Astrocyte (in vitro differentiated cells and primary cell): Measurements from ENCODE around the gene IL34. TPM values are rescaled to one million over a fixed set of nuclear protein-coding genes. Genes with fewer than 3 reads are reported as not detected.
"Not testable (repeated sequence)": the region's sequence is repeated elsewhere in the genome, so short reads cannot be mapped to it uniquely, and the experiment has no call there.

ENCODE experiments used
- DNase-seq: peaks from one replicate; pipeline ENCODE4 v3.0.0-alpha.2; 2010; ENCODE audit warnings: low read depth
- FAIRE-seq: peaks from 2 replicates; lab custom pipeline; 2011; peaks lifted over from hg19 to GRCh38; lab: Jason Lieb, UNC
- H2AFZ ChIP-seq: 2 replicates; pipeline ENCODE4 v1.6.0; 2012; ENCODE audit warnings: low read depth, low read length, inconsistent platforms
- H3K27ac ChIP-seq: 2 replicates; pipeline ENCODE4 v1.5.1; 2011; ENCODE audit warnings: low read depth, low read length, inconsistent platforms
- H3K27me3 ChIP-seq: 2 replicates; pipeline ENCODE4 v1.6.0; 2011; ENCODE audit warnings: low read length, inconsistent platforms; ENCODE audit not compliant: insufficient read depth
- H3K36me3 ChIP-seq: 2 replicates; pipeline ENCODE4 v1.5.1; 2011; ENCODE audit warnings: low read length, inconsistent platforms; ENCODE audit not compliant: insufficient read depth
- H3K4me1 ChIP-seq: 2 replicates; pipeline ENCODE4 v1.5.1; 2011; ENCODE audit warnings: low read length, inconsistent platforms; ENCODE audit not compliant: insufficient read depth
- H3K4me2 ChIP-seq: 2 replicates; pipeline ENCODE4 v1.6.0; 2012; ENCODE audit warnings: low read length, inconsistent platforms
- H3K4me3 ChIP-seq: 2 replicates; pipeline ENCODE4 v1.5.1; 2011; ENCODE audit warnings: low read depth, mild to moderate bottlenecking, low read length, inconsistent platforms; ENCODE audit not compliant: insufficient read depth
- H3K79me2 ChIP-seq: 2 replicates; pipeline ENCODE4 v1.6.0; 2012; ENCODE audit warnings: mild to moderate bottlenecking, low read length, inconsistent platforms; ENCODE audit not compliant: insufficient read depth
- H3K9ac ChIP-seq: 2 replicates; pipeline ENCODE4 v1.6.0; 2012; ENCODE audit warnings: mild to moderate bottlenecking, low read length, inconsistent platforms
- H3K9me3 ChIP-seq: 2 replicates; pipeline ENCODE4 v1.5.1; 2012; ENCODE audit warnings: low read depth, mild to moderate bottlenecking, low read length, inconsistent platforms; ENCODE audit not compliant: insufficient read depth
- H4K20me1 ChIP-seq: 2 replicates; pipeline ENCODE4 v1.6.0; 2012; ENCODE audit warnings: low read length, inconsistent platforms; ENCODE audit not compliant: insufficient read depth
- H3K27ac Mint-ChIP-seq: one replicate; pipeline ENCODE4 v1.8.0; 2021; ENCODE audit warnings: mild to moderate bottlenecking, mixed read lengths; ENCODE audit not compliant: unreplicated experiment
- H3K27me3 Mint-ChIP-seq: one replicate; pipeline ENCODE4 v1.8.0; 2021; ENCODE audit warnings: low read depth, mixed read lengths; ENCODE audit not compliant: unreplicated experiment
- H3K36me3 Mint-ChIP-seq: one replicate; pipeline ENCODE4 v1.8.0; 2021; ENCODE audit warnings: low read depth, mixed read lengths; ENCODE audit not compliant: unreplicated experiment
- H3K4me1 Mint-ChIP-seq: one replicate; pipeline ENCODE4 v1.8.0; 2021; ENCODE audit warnings: low read depth, mixed read lengths; ENCODE audit not compliant: unreplicated experiment
- H3K4me3 Mint-ChIP-seq: one replicate; pipeline ENCODE4 v1.8.0; 2021; ENCODE audit warnings: mild to moderate bottlenecking, moderate library complexity, mixed read lengths; ENCODE audit not compliant: unreplicated experiment
- H3K9me3 Mint-ChIP-seq: one replicate; pipeline ENCODE4 v1.8.0; 2021; ENCODE audit warnings: mild to moderate bottlenecking, mixed read lengths; ENCODE audit not compliant: unreplicated experiment
- EZH2 ChIP-seq: IDR thresholded peaks from 2 replicates; pipeline ENCODE4 v1.6.1; 2012; ENCODE audit warnings: mild to moderate bottlenecking, low read length, inconsistent platforms; ENCODE audit not compliant: insufficient read depth
- total RNA-seq: library from RNA; stranded (reverse); gene quantifications from 2 replicates; pipeline ENCODE4 v1.2.1, GENCODE V29; 2021
- TF ChIP-seq, protein P1 (sequence below): IDR thresholded peaks from 2 replicates; pipeline ENCODE4 v1.5.1; 2011; ENCODE audit warnings: low read depth, mild to moderate bottlenecking, inconsistent platforms, low read length, moderate library complexity; ENCODE audit not compliant: insufficient read depth

The IL34 gene
- total RNA-seq, 1 donor from 2014 or later, result 0.34 TPM

DNA sequence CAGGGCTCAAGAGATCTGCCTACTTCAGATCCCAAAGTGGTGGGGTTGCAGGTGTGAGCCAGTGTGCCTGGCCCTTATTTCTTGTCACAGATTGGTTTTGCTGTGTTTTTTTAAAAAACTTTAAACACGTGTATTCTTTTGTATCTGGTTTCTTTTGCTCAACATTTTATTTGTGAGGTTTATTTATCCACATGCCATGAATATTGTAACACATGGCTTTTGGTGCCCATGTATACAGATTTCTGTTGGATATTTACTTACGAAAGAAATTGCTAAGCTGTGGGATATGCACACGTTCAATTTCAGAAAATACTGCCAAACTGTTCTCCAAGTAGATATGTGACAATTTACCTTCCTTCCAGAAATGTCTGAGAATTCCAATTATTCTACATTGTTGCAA, 18.7 kb upstream of the IL34 start:
- Histone ChIP-seq H3K4me3 (no peak overlapping the region), H3K9ac (no peak overlapping the region), H3K79me2 (no peaks in the 10 kb centered on the region), H4K20me1 (no peaks in the 10 kb centered on the region), H3K9me3 (no peaks in the 10 kb centered on the region), H3K27me3 (no peaks in the 10 kb centered on the region), H3K36me3 (no peaks in the 10 kb centered on the region), H3K27ac (no peak overlapping the region), H3K4me1 (no peaks in the 10 kb centered on the region), H2AFZ (no peak overlapping the region), H3K4me2 (no peak overlapping the region)
- H3K36me3 Mint-ChIP-seq, result no peaks in the 10 kb centered on the region
- no peak for FAIRE-seq
- H3K27me3 Mint-ChIP-seq, result peaks cover 20% of the 10 kb centered on the region
- peaks cover 12% of the 10 kb centered on the region for H3K9me3 Mint-ChIP-seq
- TF ChIP-seq, protein P1, sequence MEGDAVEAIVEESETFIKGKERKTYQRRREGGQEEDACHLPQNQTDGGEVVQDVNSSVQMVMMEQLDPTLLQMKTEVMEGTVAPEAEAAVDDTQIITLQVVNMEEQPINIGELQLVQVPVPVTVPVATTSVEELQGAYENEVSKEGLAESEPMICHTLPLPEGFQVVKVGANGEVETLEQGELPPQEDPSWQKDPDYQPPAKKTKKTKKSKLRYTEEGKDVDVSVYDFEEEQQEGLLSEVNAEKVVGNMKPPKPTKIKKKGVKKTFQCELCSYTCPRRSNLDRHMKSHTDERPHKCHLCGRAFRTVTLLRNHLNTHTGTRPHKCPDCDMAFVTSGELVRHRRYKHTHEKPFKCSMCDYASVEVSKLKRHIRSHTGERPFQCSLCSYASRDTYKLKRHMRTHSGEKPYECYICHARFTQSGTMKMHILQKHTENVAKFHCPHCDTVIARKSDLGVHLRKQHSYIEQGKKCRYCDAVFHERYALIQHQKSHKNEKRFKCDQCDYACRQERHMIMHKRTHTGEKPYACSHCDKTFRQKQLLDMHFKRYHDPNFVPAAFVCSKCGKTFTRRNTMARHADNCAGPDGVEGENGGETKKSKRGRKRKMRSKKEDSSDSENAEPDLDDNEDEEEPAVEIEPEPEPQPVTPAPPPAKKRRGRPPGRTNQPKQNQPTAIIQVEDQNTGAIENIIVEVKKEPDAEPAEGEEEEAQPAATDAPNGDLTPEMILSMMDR, result no peak
- TF ChIP-seq EZH2, result no peak
- DNase-seq, result no peak
- H3K27ac Mint-ChIP-seq, result no peak overlapping the region
- H3K4me3 Mint-ChIP-seq, result no peak overlapping the region
- H3K4me1 Mint-ChIP-seq, result peaks cover 1% of the 10 kb centered on the region

DNA sequence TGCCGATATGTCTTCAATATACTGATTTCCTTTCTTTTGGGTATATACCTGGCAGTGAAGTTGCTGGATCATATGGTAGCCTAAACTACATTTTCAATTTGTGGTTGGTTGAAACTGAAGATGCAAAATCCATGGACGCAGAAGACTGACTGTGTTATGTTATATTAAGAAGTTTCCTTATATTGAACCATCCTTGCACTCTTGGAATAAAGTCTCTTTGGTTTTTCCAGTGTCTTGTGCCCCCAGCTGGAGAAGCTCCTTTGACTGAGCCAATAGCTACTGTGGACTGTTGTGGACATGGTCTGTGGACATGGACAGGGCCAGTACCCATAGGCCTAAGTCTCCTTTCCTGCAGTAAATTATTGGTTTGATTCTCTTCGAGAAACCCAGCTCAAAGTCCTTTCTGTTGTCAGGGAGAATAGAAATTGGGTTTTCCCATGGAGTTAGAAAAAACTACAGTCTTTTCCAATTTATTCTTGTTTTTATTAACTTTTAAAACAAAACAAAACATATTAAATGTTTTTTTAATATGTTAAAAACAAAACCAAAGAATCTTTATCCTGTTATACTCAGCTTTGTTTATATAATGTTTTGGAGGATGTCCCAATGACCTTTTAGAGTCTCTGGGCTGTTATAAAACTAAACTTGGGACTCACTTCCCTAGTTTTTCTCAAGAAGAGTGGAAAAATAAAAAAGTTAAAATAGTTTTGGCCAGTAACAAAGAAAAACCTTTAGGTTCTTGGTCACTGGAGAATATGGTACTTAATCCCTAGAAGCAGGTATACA, 15.2 kb upstream of the IL34 start:
- Histone ChIP-seq H4K20me1 (no peaks in the 10 kb centered on the region), H3K79me2 (no peaks in the 10 kb centered on the region), H3K27ac (no peak overlapping the region), H3K36me3 (no peaks in the 10 kb centered on the region), H3K4me1 (peaks cover 12% of the 10 kb centered on the region), H3K9me3 (no peaks in the 10 kb centered on the region), H3K27me3 (no peaks in the 10 kb centered on the region), H3K9ac (no peak overlapping the region), H3K4me2 (no peak overlapping the region), H3K4me3 (no peak overlapping the region), H2AFZ (no peak overlapping the region)
- no peaks in the 10 kb centered on the region for H3K36me3 Mint-ChIP-seq
- peaks cover 9% of the 10 kb centered on the region for H3K9me3 Mint-ChIP-seq
- DNase-seq, result no peak
- no peaks in the 10 kb centered on the region for H3K27me3 Mint-ChIP-seq
- H3K27ac Mint-ChIP-seq, result no peak overlapping the region
- peaks cover 5% of the 10 kb centered on the region for H3K4me1 Mint-ChIP-seq
- TF ChIP-seq, protein P1, result no peak
- TF ChIP-seq EZH2, result no peak
- FAIRE-seq, result no peak
- no peak overlapping the region for H3K4me3 Mint-ChIP-seq

DNA sequence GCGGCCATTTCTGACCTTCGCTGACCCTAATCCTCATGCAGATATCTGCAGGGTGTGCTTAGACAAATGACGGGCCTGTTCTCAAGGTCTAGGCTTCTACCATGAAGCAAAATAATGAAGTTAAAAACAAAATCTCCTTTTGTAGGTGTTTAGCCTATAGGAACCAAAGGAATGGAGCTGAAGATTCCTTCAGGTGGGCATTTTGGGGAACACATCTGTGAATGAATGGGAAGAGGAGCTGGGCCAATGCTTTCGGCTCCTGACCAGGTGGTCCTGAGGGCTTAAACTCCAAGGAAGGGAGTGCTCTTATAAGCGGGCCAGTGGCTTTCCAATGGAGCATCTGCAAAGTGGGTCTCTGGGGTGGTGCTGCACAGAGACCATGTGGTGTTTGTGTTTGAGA, 14.1 kb upstream of the IL34 start:
- H3K9me3 Mint-ChIP-seq, result peaks cover 9% of the 10 kb centered on the region

DNA sequence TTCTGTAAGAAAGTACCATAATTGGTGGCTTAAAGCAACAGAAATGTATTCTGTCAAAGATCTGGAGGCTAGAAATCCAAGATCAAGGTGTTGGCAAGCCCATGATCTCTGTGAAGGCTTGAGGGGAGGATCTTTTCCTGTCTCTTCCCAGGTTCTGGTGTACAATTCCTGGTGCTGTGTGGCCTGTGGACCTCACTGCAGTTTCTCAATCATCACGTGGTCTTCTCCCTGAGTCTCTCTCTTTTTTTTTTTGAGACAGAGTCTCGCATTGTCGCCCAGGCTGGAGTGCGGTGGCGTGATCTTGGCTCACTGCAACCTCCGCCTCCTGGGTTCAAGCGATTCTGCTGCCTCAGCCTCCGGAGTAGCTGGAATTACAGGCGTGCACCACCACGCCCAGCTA, 12.7 kb upstream of the IL34 start:
- not testable (repeated sequence) for H3K27me3 Mint-ChIP-seq, H3K9me3 Mint-ChIP-seq, H3K4me1 Mint-ChIP-seq, H3K36me3 ChIP-seq, H3K9me3 ChIP-seq, H3K79me2 ChIP-seq, H4K20me1 ChIP-seq, H3K27ac ChIP-seq, H3K27me3 ChIP-seq, H3K4me2 ChIP-seq, H3K4me3 Mint-ChIP-seq, H3K9ac ChIP-seq, H2AFZ ChIP-seq, FAIRE-seq, H3K36me3 Mint-ChIP-seq, DNase-seq, H3K27ac Mint-ChIP-seq, H3K4me3 ChIP-seq
- peaks cover 16% of the 10 kb centered on the region for H3K4me1 ChIP-seq

More for the DNA sequence above, 14.1 kb upstream of the IL34 start:
- H3K27ac ChIP-seq, result no peak overlapping the region
- peaks cover 16% of the 10 kb centered on the region for H3K4me1 ChIP-seq
- no peaks in the 10 kb centered on the region for H3K27me3 Mint-ChIP-seq
- H2AFZ ChIP-seq, result no peak overlapping the region
- no peaks in the 10 kb centered on the region for H3K36me3 ChIP-seq
- no peaks in the 10 kb centered on the region for H3K9me3 ChIP-seq
- H3K4me3 Mint-ChIP-seq, result no peak overlapping the region
- H3K27ac Mint-ChIP-seq, result no peak overlapping the region
- H3K79me2 ChIP-seq, result no peaks in the 10 kb centered on the region
- H3K4me2 ChIP-seq, result no peak overlapping the region
- peaks cover 5% of the 10 kb centered on the region for H3K4me1 Mint-ChIP-seq
- no peak overlapping the region for H3K4me3 ChIP-seq
- no peak overlapping the region for H3K9ac ChIP-seq
- H4K20me1 ChIP-seq, result no peaks in the 10 kb centered on the region
- no peaks in the 10 kb centered on the region for H3K27me3 ChIP-seq
- H3K36me3 Mint-ChIP-seq, result no peaks in the 10 kb centered on the region
- DNase-seq (no peak), FAIRE-seq (no peak)
- TF ChIP-seq, protein P1, result no peak
- TF ChIP-seq EZH2, result no peak
